Measurements from ENCODE around the gene SLC6A6.

SLC6A6 gene

DNA sequence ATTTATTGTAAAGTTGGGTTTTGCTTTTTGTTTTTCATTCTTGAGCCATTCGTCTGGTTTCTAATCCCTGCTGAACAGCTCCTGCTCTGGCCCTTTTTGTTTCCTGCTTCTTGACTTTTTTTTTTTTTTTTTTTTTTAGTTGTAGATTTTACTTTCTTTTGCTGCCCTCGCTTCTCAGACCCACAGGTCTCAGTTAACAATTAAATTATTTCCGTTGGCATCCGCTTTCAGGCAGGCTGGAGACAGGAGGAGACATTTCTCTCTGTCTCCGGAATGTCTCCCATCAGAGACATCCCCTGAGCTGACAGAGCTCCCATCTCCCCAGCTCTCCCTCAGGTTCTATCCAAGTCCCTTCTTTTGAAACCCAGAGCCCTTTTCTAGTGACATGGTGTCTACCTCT lies 68.6 kb downstream of the SLC6A6 start:
- DNase-seq = peak; percentile 19

DNA sequence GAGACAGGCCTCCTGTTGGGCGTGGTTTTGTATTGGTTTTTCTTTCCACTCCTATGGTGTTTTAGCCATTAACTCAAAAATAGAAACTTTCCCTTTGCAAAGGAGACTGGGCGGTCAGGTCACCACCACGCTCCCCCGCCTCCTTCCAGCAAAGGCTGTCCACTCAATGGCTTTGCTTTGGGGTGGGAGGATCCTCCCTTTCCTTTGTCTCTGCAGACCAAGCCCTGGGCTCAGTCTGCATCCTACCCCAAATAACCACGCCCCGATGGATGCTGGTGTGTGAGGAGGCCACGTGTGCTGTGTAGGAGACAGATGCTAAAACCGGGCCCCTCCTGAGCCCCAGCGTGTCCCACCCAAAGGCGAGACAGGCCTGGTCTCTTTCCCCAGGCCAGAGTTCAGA lies 69.3 kb downstream of the SLC6A6 start:
- no peak for DNase-seq

DNA sequence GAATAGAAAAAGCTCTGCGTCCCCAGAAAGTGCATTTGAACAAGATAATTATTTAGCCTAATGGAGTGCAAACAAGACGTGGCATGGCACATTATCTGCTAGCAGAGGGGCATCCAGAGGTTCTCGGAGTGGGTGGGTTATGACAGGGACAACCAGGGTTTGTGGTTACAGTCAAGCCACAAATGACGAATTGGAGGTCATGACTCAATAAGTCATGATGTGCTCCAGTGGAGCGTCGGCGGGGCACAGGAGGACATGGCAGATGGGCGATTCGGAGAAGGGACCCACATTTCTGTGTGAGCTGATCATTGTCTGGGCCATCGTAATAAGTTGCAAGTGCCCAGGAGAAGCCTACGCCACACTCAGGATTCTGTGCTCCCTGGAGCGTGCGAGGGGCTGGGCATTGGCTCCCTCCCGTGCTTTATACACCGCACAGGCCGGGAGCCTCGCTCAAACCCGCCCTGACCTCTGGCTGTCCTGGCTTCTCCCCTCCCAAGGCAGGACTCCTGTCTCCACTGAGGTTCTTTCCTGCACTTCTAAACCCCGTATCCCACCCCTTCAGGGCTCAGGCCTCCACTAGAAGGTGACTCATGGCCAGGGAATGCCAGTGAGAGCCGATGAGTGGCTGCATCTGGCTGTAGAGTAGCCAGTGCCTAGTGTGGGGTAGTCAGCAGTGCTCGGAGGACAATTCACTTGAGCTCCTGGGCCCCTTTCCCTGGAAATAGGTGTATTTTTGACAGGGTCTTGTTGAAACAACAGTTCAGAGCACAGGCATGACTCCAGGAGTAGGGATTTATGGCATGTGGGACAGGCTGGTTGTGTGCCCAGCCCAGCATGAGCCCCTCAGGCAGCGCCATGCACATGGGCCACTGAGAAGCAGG lies 70.3 kb downstream of the SLC6A6 start:
- peak; percentile 95 for DNase-seq

DNA sequence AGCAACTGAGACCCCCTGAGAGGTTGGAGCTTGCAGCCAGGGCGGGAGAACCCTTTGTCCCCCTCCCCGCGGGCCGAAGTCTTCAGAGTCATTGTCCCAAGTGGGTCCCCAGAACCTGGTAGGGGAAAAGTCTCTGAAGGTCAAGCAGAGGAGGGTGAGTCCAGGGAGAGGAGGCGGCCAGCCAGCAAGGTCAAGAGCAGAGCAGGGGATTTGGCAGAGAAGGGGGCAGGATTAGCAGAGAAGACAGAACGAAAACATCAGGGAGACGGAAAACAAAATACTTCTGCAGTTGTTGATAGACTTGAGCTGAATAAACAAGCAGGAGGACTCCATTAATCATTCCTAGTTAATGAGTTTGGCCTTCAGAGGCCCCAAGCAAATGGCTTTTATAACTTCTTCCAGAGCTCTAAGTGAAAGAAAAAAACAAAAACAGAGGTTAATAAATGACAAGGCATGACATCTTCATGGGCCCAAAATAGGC lies 71.0 kb downstream of the SLC6A6 start:
- no peak for DNase-seq

DNA sequence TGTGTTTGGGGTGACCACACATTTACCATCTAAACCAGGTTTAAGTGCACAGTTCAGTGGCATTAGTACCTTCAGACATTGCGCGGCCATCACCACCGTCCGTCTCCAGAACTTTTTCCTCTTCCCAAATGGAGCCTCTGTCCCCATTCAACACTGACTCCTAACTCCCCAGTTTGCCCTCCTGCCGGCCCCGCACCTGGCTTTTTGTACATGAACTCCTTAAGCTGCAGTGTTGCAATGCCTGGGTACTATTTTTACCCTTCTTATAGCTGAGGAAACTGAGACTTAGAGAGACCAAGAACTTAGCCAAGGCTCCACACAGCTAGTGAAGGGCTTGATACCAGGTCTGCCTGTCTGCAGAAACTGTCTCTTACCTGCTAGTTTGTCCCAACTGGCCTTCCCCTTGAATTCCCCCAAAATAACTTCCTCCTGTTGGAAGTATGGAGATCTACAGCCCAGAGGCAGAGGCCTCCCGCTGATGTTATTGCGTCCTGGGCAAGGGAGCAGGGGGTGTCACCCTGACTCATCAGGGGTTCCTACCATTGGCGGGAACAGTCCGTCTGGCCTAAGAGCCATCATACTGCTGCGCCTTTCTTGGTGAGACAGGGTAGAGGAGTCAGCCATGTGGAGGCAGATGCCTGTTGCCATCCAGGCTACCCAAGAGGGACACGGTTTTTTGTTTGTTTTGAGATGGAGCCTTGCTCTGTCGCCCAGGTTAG lies 72.1 kb downstream of the SLC6A6 start:
- DNase-seq = peak; percentile 19

DNA sequence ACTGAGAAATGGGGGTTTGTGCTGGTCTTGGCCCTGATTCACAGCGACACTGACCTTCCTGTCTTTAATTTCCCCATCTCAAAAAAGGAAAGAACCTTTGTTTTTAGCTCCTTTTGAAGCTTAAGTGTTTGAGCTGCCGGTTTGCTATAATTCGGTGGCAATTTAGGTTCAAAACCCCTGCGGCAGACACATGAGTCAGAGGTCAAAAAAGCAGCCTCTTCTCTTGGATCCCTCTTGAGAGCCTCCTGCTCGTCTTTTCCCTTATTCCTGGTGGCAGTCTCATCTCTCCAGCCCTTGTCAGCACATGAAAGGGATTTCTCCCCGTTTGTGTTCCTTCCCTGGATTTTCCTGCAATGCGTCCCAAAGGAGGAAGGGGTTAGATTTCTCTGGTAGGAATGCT lies 73.2 kb downstream of the SLC6A6 start:
- DNase-seq = no peak

DNA sequence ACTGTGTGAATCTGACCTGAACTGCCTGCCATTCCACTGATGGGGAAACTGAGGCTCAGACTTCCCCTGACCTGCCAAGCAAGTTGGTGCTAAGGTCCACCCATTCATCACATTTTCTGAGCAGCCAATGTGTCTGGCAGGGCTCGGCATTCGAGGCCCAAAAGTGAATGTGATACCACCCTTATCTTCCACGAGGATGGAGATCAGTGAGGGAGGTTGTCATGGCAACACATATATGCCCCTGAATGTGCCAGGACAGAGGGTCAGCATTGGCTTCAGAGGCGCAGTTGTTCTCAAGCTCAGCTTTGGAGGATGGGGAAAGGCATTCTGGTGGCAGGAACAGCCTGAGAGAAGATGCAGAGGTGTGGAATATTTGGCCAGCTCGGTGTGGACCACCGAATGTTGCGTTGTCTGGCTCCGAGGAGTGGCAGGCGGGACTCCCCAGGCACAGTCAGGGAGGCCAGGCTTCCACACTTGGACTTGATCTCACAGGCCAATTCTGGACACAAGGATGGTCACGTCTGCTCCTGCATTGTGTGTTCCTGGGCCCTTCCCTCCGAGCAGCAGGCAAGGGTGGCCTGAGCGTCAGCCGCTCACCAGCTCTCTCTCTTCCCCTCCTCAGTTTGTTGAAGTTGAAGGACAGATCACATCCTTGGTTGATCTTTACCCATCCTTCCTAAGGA lies 74.3 kb downstream of the SLC6A6 start:
- no peak for DNase-seq

DNA sequence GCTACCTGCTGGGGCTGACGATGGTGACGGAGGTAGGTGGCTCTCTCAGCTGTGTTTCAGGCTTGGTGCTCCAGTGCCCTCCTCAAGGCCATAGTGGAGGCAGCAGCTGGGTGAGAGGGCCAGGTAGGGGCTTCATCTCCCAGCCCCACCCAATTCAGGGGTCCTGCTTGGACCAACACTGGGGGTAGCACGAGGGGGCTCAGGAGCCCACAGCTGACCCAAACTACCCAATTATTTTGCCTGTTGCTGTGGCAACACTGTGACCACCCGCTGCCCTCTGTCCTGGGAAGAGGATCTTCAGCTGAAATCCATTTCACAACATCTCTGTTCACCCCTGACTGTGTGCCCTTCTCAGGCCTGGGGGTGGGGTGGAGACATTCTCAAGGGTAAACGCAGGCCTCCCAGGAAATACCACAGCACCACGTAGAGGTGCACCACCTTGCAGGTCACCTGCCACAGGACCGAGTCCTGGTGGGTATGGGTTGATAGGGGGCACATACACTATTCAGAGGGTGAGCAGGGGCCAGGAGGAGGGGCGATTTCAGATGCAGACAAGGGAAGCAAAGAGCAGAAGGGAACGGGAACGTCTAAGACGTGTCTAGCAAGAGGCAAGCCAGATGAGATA lies 75.0 kb downstream of the SLC6A6 start:
- no peak for DNase-seq

DNA sequence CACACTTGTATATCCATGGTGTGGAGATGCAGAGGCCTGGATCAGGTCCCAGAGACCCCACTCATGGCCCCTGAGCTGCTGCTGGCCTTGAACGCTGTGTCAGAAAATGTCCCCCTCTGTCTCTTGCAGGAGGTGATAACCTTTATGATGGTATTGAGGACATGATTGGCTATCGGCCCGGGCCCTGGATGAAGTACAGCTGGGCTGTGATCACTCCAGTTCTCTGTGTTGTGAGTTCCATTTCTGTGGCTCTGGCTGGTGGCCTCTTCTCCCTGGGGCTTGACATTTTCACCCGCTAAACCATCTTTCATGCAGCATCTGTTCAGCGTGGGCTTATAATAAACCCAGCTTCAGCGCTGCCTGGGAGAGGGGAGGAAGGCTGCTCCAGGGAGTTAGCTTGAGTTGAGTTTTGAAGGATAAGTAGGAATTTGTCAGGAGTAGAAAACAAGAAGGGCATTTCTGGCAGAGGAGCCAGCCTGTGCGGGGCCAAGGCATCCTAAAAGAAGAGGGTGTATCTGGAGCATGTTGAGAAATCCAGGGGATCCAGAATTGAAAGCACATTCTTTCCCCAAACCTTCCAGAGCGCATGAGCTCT lies 76.6 kb downstream of the SLC6A6 start:
- no peak for DNase-seq

DNA sequence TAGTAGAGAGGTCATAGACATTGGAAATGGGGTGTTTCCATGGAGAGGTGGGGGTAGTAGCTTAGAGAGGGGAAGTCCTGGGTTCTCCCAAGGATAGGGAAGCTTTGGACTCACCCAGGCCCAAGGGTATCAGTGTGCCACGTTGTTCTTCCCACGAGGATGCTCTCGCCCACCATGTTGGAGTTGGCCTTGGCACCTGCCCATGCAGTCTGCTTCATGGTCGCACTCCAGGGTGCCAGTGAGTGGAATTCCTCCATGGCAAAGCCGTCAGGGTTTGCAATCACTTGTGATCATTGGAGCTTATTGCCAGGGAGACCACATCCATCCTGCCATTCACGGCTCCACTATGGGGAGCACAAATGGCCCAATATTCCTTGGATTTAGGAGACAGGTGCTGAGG lies 77.2 kb downstream of the SLC6A6 start:
- no peak for DNase-seq

DNA sequence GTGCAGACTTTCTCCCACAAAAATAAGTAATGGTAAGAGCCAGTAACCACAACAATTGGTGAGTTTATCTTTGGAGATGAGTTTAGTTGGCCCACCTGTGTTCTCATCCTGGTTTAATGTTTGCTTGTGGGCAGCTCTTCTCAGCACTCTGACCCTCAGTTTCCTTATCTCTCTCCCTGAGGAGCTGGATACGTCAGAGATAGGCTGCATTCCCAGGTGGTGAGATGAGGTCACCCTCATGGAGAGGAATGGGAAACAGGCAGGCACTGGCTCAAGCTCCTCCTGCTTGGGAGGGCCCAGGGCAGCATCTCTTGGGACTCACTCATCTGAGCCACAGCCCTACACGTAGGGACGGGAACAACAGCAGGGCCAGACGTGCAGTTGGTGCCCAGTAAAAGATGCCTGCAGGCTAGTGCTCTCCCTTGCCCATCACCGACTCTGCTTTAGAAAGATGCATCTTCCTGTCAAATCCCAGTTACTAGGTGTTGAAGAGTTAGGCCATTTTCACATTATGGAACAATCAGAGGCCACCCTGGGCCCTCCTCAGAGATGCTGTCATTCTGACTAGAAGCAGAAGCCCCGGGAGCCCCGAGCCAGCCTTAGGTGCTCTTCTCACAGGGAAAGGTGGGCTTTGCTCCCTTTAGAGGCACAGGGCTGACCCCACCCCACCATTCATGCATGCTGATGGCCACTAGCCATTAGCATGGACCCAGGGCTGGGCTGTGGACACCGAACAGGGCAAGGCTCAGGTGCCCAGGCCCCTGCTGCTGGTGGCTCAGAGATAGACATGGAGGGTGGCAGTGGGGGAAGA lies 78.0 kb downstream of the SLC6A6 start:
- peak; percentile 50 for DNase-seq

DNA sequence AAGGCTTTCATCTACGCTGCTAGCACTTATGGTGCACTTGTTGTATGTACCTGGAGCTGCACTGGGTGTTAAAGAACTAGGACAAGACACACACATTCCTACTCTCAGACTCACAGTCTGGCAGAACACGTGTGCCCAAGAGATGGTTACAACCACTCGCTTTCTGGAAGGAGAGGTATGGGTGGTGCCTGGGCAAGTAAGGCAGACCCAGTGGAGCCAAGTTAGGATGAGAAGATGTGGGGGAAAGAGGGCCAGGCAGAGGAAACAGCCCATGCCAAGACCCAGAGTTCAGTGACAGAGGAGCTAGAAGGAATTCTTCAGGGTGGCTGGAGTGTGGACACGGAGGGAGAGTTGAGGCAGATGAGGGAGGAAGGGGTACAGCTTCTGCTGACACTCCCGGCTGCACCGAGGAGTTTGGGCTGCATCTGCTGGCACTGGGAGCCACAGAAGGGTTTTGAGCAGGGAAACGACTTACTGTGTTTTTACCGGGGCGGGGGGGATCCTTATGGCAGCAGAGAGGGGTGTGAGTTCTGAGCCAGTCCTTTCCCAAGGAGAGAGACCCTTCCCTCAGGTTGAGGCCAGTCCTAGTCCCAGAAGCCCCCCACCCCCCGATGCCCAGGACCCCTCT lies 78.7 kb downstream of the SLC6A6 start:
- DNase-seq = no peak

DNA sequence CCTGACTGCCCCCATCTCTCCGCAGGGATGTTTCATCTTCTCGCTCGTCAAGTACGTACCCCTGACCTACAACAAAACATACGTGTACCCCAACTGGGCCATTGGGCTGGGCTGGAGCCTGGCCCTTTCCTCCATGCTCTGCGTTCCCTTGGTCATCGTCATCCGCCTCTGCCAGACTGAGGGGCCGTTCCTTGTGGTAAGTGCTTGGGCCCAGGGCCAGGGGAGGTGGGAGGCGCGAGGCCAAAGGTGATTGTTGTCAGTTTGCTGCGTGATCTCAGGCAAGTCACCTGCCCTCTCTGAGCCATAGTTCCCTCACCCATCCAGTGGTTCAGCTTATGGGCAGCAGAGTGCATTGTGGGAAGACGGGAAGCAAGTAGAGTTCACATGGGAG lies 79.2 kb downstream of the SLC6A6 start:
- DNase-seq = no peak

DNA sequence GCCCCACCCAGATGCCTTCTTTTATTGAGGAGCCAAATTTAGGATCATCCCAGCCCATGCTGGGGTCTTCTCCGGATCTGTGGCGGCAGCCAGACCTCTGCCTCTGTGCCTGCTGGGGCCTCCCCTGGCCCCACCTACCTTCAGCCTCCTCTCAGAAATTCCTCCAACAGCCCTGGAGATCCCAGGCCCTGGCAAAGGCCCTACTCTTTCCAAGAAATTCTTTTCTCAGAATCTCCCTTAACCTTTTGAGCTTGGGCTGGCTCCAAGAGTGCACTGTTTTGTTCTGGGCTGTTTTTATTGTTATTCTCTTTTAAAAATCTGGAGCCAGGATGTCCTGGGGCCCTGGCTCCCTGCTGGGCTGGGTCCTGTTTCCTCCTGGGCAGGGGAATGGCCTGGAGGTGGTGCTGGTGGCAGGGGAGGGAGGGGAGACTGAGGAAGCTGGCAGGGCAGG lies 79.9 kb downstream of the SLC6A6 start:
- no peak for DNase-seq

DNA sequence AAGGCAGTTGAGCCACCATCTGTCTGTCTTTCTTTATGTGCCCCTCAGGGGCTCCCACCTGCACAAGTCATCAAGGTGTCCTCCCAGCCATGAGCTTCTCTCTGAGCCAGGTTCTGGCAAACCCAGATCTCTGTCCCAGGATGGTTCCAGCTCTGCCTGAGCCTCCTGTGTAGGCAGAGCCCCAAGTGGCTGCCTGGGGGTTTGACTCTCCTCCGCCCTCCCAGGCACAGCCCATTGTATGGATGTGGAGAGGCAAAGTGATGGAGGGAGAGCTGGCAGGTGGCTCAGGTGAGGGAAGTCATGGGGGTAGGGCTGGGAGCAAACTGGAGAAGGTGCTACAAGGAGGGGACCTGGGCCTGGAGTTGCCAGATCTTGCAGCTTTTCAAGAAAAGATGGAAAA lies 80.9 kb downstream of the SLC6A6 start:
- no peak for DNase-seq

DNA sequence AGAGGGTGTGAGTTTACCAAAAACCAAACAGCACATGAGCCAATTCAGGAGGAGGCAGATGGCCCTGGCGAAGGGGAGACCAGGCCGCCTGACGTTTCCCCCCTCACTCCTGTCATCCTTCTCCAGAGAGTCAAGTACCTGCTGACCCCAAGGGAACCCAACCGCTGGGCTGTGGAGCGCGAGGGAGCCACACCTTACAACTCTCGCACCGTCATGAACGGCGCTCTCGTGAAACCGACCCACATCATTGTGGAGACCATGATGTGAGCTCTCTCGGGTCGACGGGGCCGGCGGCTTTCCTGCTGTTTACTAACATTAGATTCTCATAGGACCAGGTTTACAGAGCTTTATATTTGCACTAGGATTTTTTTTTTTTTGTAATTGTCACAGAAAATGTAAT lies 82.3 kb downstream of the SLC6A6 start:
- DNase-seq = no peak

DNA sequence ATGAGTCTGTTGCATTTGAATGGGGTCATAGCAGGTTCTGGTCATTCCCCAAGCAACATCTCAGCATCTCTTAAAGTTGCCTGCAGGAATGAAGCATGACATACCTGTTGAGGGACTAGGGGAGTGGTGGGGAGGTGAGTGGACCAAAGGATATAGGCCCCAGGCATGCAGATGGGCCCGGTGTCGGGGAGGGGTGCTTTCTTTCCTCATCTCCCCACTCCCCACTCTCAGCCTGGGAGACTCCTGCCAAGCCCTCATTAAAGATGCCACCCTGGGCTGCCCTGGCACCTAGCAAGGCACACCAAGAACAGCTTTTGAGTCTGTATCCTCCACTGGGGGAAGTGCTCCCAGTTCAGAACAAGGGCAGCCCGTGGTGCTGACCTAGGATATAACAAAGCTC lies 83.6 kb downstream of the SLC6A6 start:
- no peak for DNase-seq

DNA sequence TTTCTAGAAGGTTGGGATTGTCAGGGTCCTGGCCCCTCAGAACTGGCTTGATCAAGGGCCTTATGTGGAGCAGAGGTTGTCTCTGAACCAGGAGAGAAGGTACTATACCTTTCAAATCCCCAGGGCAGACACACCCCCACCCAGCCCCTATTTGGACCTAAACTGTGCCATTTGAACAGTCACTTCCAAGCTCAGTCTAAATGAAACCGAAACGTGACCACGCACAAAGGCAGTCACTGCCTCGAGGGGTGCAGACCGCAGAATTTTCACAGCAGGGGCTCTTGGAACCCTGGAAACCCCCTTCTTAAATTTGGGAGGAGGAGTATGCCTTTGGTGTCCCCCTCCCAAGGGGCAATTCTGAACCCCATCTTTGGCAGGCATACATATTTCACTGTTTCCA lies 84.1 kb downstream of the SLC6A6 start:
- DNase-seq = no peak

DNA sequence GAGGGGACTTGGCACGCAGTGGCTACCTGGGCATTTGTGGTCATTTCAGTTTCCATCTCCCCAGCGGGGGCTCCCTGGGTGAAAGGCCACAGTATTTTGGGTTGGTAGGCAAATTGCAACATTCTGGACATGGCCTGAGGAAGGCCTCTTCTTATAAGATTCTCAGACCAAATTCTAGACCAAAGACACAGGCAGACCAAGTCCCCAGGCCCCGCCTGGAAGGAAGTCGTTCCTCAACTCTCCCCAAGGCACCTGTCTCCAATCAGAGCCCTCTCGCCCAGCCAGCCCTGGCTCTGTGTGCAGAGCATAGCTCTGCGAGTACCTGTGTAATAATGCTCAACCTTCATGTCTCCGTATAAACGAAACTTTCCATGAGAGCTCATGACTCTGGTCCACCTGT lies 84.7 kb downstream of the SLC6A6 start:
- no peak for DNase-seq

DNA sequence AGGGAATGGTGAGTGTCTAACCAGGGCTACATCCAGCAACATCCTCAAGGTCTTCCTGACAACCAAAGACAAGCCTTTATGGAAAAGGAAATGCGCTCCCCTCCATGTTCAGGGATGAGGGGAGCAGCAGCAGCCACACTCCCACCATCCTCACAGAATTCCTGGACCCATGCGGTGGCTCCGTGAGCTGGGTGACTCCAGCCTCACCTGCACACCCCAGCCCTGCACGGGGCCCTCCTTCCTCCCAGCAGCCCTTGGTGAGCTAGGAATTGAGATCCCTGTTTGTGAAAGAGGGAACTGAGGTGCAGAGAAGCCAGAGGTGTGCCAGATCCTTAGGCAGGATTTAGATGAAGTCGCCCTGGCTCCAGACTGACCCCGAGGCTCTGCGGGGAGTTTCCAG lies 85.4 kb downstream of the SLC6A6 start:
- no peak for DNase-seq

Data from fibroblast of skin of back (primary cell).